Bronchial epithelial cell (primary cell): ENCODE measurements around the gene PKD1. TPM values are rescaled to one million over a fixed set of nuclear protein-coding genes. Genes with fewer than 3 reads are reported as not detected.

Source experiments
- DNase-seq: peaks from one replicate; pipeline ENCODE4 v3.0.0-alpha.2; 2010; ENCODE audit warnings: low read depth
- FAIRE-seq: peaks from 2 replicates; lab custom pipeline; 2011; peaks lifted over from hg19 to GRCh38; lab: Jason Lieb, UNC
- H3K27me3 ChIP-seq: 2 replicates; pipeline ENCODE4 v1.5.1; 2011; ENCODE audit warnings: low read length; ENCODE audit not compliant: control insufficient read depth, insufficient read depth
- H3K36me3 ChIP-seq: 2 replicates; pipeline ENCODE4 v1.5.1; 2011; ENCODE audit warnings: low read length; ENCODE audit not compliant: control insufficient read depth, insufficient read depth
- H3K4me3 ChIP-seq: 2 replicates; pipeline ENCODE4 v1.5.1; 2011; ENCODE audit warnings: mild to moderate bottlenecking, low read depth, low read length, control low read depth
- CTCF ChIP-seq: IDR thresholded peaks from 2 replicates; pipeline ENCODE4 v1.5.1; 2011; ENCODE audit warnings: mild to moderate bottlenecking, moderate library complexity, low read length, control low read depth, inconsistent platforms; ENCODE audit not compliant: insufficient read depth, severe bottlenecking
- total RNA-seq: library from RNA; depleted of rRNA; stranded (reverse); fragments of >200 nt; gene quantifications from 2 replicates; pipeline ENCODE4 v1.2.1, GENCODE V29; 2014

The PKD1 gene
- total RNA-seq, 1 donor from 2014 or later = 56.1 TPM

- TF ChIP-seq CTCF = no peak
- DNase-seq = peak; percentile 67
- Histone ChIP-seq H3K27me3 (no peaks in the 10 kb centered on the region), H3K4me3 (peak overlapping the region; percentile 64), H3K36me3 (peaks cover 29% of the 10 kb centered on the region)
- no peak for FAIRE-seq
Measured at GRCh38 chr16:2155977-2156848, 20.5 kb upstream of the PKD1 start.

GRCh38 chr16:2155091-2155950, 19.6 kb upstream of the PKD1 start, which contains the start of gene TRAF7:
TSS of gene TRAF7 (plus strand) at chr16:2155782. CDS start at chr16:2163921, 8,139 bp downstream.
- TF ChIP-seq CTCF = no peak
- no peaks in the 10 kb centered on the region for H3K27me3 ChIP-seq
- peak within 1 kb of the TSS; percentile 99 for H3K4me3 ChIP-seq
- FAIRE-seq (peak; percentile 90), DNase-seq (peak; percentile 100)
- peaks cover 29% of the 10 kb centered on the region for H3K36me3 ChIP-seq

- peak overlapping the region; percentile 99 for H3K4me3 ChIP-seq
- no peak for DNase-seq
- no peak for TF ChIP-seq CTCF
- FAIRE-seq = no peak
- H3K36me3 ChIP-seq = peaks cover 29% of the 10 kb centered on the region
- H3K27me3 ChIP-seq = no peaks in the 10 kb centered on the region
Measured at GRCh38 chr16:2154533-2155090, 18.9 kb upstream of the PKD1 start.

GRCh38 chr16:2152695-2153506, 17.2 kb upstream of the PKD1 start:
- H3K27me3 ChIP-seq = no peaks in the 10 kb centered on the region
- peak; percentile 1 for TF ChIP-seq CTCF
- FAIRE-seq (no peak), DNase-seq (no peak)
- H3K36me3 ChIP-seq = peaks cover 29% of the 10 kb centered on the region
- peak overlapping the region; percentile 99 for H3K4me3 ChIP-seq
